ENCODE results near the gene CCNF.

Gene CCNF

GRCh38 chr16:2492292-2492691 lies 63.0 kb downstream of the CCNF start:
- peaks cover 13 to 72% (median 48%) of the 10 kb centered on the region in 11 experiments for H3K36me3 ChIP-seq
- peak overlapping the region in 4 of 11 experiments; percentile 0 to 26 (median 7); a peak in 2 of 22 replicates for H3K9ac ChIP-seq
- H3K4me3 ChIP-seq = no peak overlapping the region
- H3K4me1 ChIP-seq = peaks cover 27 to 42% (median 31%) of the 10 kb centered on the region in 10 experiments
- no peak overlapping the region for H3K27ac ChIP-seq
- H4K20me1 ChIP-seq = peaks cover 0 to 100% (median 98%) of the 10 kb centered on the region in 11 experiments; a peak in 18 of 22 replicates
- TF ChIP-seq Cebpa-rat (IDR thresholded peaks at IDR 0.05) = no peak
- no peaks in the 10 kb centered on the region for H3K27me3 ChIP-seq
- H3K4me2 ChIP-seq = no peak overlapping the region
- H3K9me3 ChIP-seq (replicated peaks in 1 of 11) = no peaks in the 10 kb centered on the region

- H4K20me1 ChIP-seq = peaks cover 4 to 100% (median 98%) of the 10 kb centered on the region in 11 experiments; a peak in 21 of 22 replicates
- no peak for TF ChIP-seq Cebpa-rat (IDR thresholded peaks at IDR 0.05)
These were observed 64.4 kb downstream of the CCNF start for GRCh38 chr16:2493605-2494004.

GRCh38 chr16:2494616-2495015 lies 65.4 kb downstream of the CCNF start:
- peaks cover 5 to 100% (median 98%) of the 10 kb centered on the region in 11 experiments; a peak in 21 of 22 replicates for H4K20me1 ChIP-seq
- peaks cover 27 to 45% (median 36%) of the 10 kb centered on the region in 10 experiments for H3K4me1 ChIP-seq
- no peak overlapping the region for H3K4me3 ChIP-seq
- no peak overlapping the region for H3K4me2 ChIP-seq
- peak overlapping the region in 1 of 11 experiments; percentile 14; a peak in 1 of 22 replicates for H3K9ac ChIP-seq
- no peaks in the 10 kb centered on the region for H3K27me3 ChIP-seq
- no peak overlapping the region for H3K27ac ChIP-seq
- no peaks in the 10 kb centered on the region for H3K9me3 ChIP-seq (replicated peaks in 1 of 11)
- TF ChIP-seq Cebpa-rat (IDR thresholded peaks at IDR 0.05) = no peak
- peaks cover 13 to 92% (median 65%) of the 10 kb centered on the region in 11 experiments for H3K36me3 ChIP-seq

More at GRCh38 chr16:2493605-2494004, 64.4 kb downstream of the CCNF start:
- Histone ChIP-seq H3K4me3 (no peak overlapping the region), H3K27me3 (no peaks in the 10 kb centered on the region), H3K36me3 (peaks cover 13 to 85% (median 59%) of the 10 kb centered on the region in 11 experiments), H3K4me2 (peak overlapping the region in 1 of 11 experiments; percentile 5; a peak in 1 of 22 replicates), H3K9ac (peak overlapping the region in 1 of 11 experiments; percentile 21; a peak in 1 of 22 replicates), H3K27ac (no peak overlapping the region), H3K9me3 (replicated peaks in 1 of 11) (no peaks in the 10 kb centered on the region), H3K4me1 (peaks cover 28 to 42% (median 31%) of the 10 kb centered on the region in 10 experiments)

GRCh38 chr16:2495041-2495440 lies 65.8 kb downstream of the CCNF start:
- peaks cover 5 to 100% (median 98%) of the 10 kb centered on the region in 11 experiments; a peak in 21 of 22 replicates for H4K20me1 ChIP-seq
- peaks cover 27 to 45% (median 37%) of the 10 kb centered on the region in 10 experiments for H3K4me1 ChIP-seq
- H3K27ac ChIP-seq = no peak overlapping the region
- TF ChIP-seq Cebpa-rat (IDR thresholded peaks at IDR 0.05) = no peak
- H3K9me3 ChIP-seq (replicated peaks in 1 of 11) = no peaks in the 10 kb centered on the region
- H3K4me2 ChIP-seq = peak overlapping the region in 1 of 11 experiments; percentile 12; a peak in 1 of 22 replicates
- H3K4me3 ChIP-seq = no peak overlapping the region
- peaks cover 13 to 92% (median 65%) of the 10 kb centered on the region in 11 experiments for H3K36me3 ChIP-seq
- peak overlapping the region in 1 of 11 experiments; percentile 14; a peak in 2 of 22 replicates for H3K9ac ChIP-seq
- H3K27me3 ChIP-seq = no peaks in the 10 kb centered on the region

- H4K20me1 ChIP-seq = peaks cover 5 to 100% (median 96%) of the 10 kb centered on the region in 11 experiments; a peak in 21 of 22 replicates
- peak overlapping the region; percentile 63 to 86 (median 79) for H3K4me2 ChIP-seq
- H3K36me3 ChIP-seq = peaks cover 13 to 89% (median 62%) of the 10 kb centered on the region in 11 experiments
- peaks cover 29 to 53% (median 44%) of the 10 kb centered on the region in 10 experiments for H3K4me1 ChIP-seq
- H3K27ac ChIP-seq = peak overlapping the region in 6 of 11 experiments; percentile 10 to 51 (median 35); a peak in 9 of 22 replicates
- H3K9ac ChIP-seq = peak overlapping the region in 8 of 11 experiments; percentile 45 to 71 (median 55); a peak in 10 of 22 replicates
- TF ChIP-seq Cebpa-rat (IDR thresholded peaks at IDR 0.05) = no peak
- no peaks in the 10 kb centered on the region for H3K27me3 ChIP-seq
- no peaks in the 10 kb centered on the region for H3K9me3 ChIP-seq (replicated peaks in 1 of 11)
- H3K4me3 ChIP-seq = no peak overlapping the region
These were observed 67.2 kb downstream of the CCNF start for GRCh38 chr16:2496223-2497115.

GRCh38 chr16:2497116-2497630 lies 67.9 kb downstream of the CCNF start:
- Histone ChIP-seq H3K4me2 (peak overlapping the region; percentile 63 to 86 (median 79)), H3K27ac (peak overlapping the region in 8 of 11 experiments; percentile 9 to 51 (median 35); a peak in 11 of 22 replicates), H3K9ac (peak overlapping the region; percentile 5 to 71 (median 49); a peak in 17 of 22 replicates), H3K9me3 (replicated peaks in 1 of 11) (no peaks in the 10 kb centered on the region), H3K4me1 (peaks cover 36 to 60% (median 51%) of the 10 kb centered on the region in 10 experiments), H3K36me3 (peaks cover 13 to 89% (median 67%) of the 10 kb centered on the region in 11 experiments), H3K4me3 (no peak overlapping the region; a peak in 1 of 20 replicates), H3K27me3 (no peaks in the 10 kb centered on the region), H4K20me1 (peaks cover 5 to 100% (median 96%) of the 10 kb centered on the region in 11 experiments; a peak in 21 of 22 replicates)
- TF ChIP-seq Cebpa-rat (IDR thresholded peaks at IDR 0.05) = no peak

- Histone ChIP-seq H3K4me2 (peak overlapping the region; percentile 63 to 86 (median 79)), H3K27ac (peak overlapping the region in 6 of 11 experiments; percentile 15 to 51 (median 41); a peak in 10 of 22 replicates), H3K4me1 (peaks cover 44 to 67% (median 58%) of the 10 kb centered on the region in 10 experiments), H4K20me1 (peaks cover 5 to 100% (median 97%) of the 10 kb centered on the region in 11 experiments; a peak in 21 of 22 replicates), H3K9me3 (replicated peaks in 1 of 11) (no peaks in the 10 kb centered on the region), H3K27me3 (no peaks in the 10 kb centered on the region), H3K4me3 (peak overlapping the region in 1 of 10 experiments; percentile 17; a peak in 1 of 20 replicates), H3K9ac (peak overlapping the region; percentile 28 to 71 (median 49); a peak in 19 of 22 replicates), H3K36me3 (peaks cover 13 to 89% (median 69%) of the 10 kb centered on the region in 11 experiments)
- no peak for TF ChIP-seq Cebpa-rat (IDR thresholded peaks at IDR 0.05)
These were observed 68.6 kb downstream of the CCNF start for GRCh38 chr16:2497695-2498484.
